ENCODE data around the gene WWOX. TPM values are rescaled to one million over a fixed set of nuclear protein-coding genes. Genes with fewer than 3 reads are reported as not detected.

WWOX gene
- total RNA-seq, 4 donors from 2014 or later = 12.9 to 53.5 (median 25.6) TPM

DNA sequence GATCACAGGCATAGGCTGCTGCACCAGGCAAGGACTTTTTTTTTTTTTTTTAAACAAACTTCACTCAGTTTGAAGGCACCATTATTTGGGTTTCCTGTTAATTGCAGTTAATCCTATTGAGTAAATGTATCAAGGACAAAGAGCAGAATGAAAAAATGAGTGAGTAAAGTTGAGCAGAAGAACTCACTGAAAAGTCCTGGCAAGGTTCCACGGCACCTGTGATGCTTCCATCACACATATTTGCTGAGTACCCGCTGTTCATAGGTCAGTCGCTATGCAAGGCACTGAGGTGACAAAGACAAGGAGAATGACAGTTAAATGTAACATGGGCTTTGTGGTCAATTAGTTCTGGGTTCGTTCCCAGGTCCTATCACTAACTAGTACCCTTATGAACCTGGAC, 831.1 kb downstream of the WWOX start:
- Histone ChIP-seq H3K27me3 (no peaks in the 10 kb centered on the region), H3K27ac (no peak overlapping the region), H3K4me3 (no peak overlapping the region), H3K4me1 (peaks cover 0 to 6% (median 0%) of the 10 kb centered on the region in 3 donors), H3K9me3 (no peaks in the 10 kb centered on the region), H3K36me3 (no peaks in the 10 kb centered on the region)
- no peak for ATAC-seq
- TF ChIP-seq EP300 (IDR thresholded peaks at IDR 0.05) = no peak
- no peak for TF ChIP-seq POLR2A (IDR thresholded peaks at IDR 0.05)
- no peak for TF ChIP-seq CTCF (IDR thresholded peaks at IDR 0.05)
- no peak for TF ChIP-seq POLR2AphosphoS5 (IDR thresholded peaks at IDR 0.05)
- WGBS, 2 donors (ENCODE audit: low coverage in 1 of 2) = 91% methylated on average over 4 of the region's 4 CpGs; no CpG with 5 or more reads in 1 of the 2 donors

GRCh38 chr16:78931267-78931666, 831.8 kb downstream of the WWOX start:
- TF ChIP-seq POLR2AphosphoS5 (IDR thresholded peaks at IDR 0.05) (no peak), POLR2A (IDR thresholded peaks at IDR 0.05) (no peak), CTCF (IDR thresholded peaks at IDR 0.05) (no peak), EP300 (IDR thresholded peaks at IDR 0.05) (no peak)
- Histone ChIP-seq H3K4me3 (no peak overlapping the region), H3K27me3 (no peaks in the 10 kb centered on the region), H3K4me1 (peaks cover 0 to 6% (median 0%) of the 10 kb centered on the region in 3 donors), H3K36me3 (no peaks in the 10 kb centered on the region), H3K9me3 (no peaks in the 10 kb centered on the region), H3K27ac (no peak overlapping the region)
- WGBS, 2 donors (ENCODE audit: low coverage in 1 of 2) = 83 to 100% methylated on average over 1 to 2 of the region's 2 CpGs
- no peak for ATAC-seq

DNA sequence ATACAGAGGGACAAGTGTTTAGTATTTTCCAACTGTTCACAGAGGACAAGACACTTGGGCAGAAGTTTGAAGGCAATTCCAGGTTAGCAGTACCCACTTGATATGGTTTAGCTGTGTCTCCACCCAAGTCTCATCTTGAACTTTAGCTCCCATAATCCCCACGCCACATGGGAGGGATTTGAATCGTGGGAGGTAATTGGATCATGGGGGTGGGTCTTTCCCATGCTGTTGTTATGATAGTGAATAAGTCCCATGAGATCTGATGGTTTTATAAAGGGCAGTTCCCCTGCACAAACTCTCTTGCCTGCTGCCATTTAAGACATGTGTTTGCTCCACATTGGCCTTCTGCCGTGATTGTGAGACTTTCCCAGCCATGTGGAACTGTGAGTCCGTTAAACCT, 832.2 kb downstream of the WWOX start:
- TF ChIP-seq POLR2A (IDR thresholded peaks at IDR 0.05) (no peak), EP300 (IDR thresholded peaks at IDR 0.05) (no peak), CTCF (IDR thresholded peaks at IDR 0.05) (no peak), POLR2AphosphoS5 (IDR thresholded peaks at IDR 0.05) (no peak)
- Histone ChIP-seq H3K36me3 (no peaks in the 10 kb centered on the region), H3K27me3 (no peaks in the 10 kb centered on the region), H3K27ac (no peak overlapping the region), H3K9me3 (no peaks in the 10 kb centered on the region), H3K4me1 (peaks cover 0 to 6% (median 0%) of the 10 kb centered on the region in 3 donors), H3K4me3 (no peak overlapping the region)
- ATAC-seq = no peak
- WGBS, 2 donors (ENCODE audit: low coverage in 1 of 2) = 82 to 88% methylated on average over 2 to 3 of the region's 4 CpGs

DNA sequence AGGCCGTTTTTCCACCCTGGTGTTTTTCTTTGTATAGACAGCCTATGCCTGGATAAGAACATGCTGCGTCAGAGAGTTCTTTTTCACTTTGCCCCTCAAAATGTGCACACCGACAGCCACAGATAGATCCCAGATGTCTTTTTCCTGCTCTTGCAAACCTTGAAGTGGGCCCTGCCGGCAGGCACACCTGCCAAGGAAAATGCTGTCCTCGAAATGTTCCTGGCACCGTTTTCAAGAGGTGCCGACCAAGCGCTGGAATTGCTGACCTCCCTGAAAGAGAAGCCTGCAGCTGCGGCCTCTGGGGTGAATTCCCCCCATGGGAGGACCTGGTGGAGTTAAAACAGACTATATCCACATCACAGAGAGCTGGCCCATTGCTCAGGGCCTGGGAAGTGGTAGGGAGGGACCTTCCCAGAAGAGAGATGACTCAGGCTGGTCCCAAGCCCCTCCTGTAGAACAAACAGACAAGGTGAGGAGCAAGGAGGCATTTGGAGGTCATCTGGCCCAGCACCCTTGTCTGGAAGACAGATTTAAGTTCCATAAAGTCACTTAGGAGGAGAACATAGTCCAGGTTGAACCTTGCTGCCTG, 833.0 kb downstream of the WWOX start:
- H3K9me3 ChIP-seq = no peaks in the 10 kb centered on the region
- no peak overlapping the region for H3K27ac ChIP-seq
- no peak overlapping the region for H3K4me3 ChIP-seq
- 49 to 100% methylated on average over 2 to 8 of the region's 9 CpGs for WGBS, 2 donors (ENCODE audit: low coverage in 1 of 2)
- no peak for ATAC-seq
- H3K27me3 ChIP-seq = no peaks in the 10 kb centered on the region
- peaks cover 0 to under 1% (median 0%) of the 10 kb centered on the region in 3 donors for H3K4me1 ChIP-seq
- H3K36me3 ChIP-seq = no peaks in the 10 kb centered on the region
- TF ChIP-seq EP300 (IDR thresholded peaks at IDR 0.05) (no peak), POLR2A (IDR thresholded peaks at IDR 0.05) (no peak), CTCF (IDR thresholded peaks at IDR 0.05) (no peak), POLR2AphosphoS5 (IDR thresholded peaks at IDR 0.05) (no peak)

DNA sequence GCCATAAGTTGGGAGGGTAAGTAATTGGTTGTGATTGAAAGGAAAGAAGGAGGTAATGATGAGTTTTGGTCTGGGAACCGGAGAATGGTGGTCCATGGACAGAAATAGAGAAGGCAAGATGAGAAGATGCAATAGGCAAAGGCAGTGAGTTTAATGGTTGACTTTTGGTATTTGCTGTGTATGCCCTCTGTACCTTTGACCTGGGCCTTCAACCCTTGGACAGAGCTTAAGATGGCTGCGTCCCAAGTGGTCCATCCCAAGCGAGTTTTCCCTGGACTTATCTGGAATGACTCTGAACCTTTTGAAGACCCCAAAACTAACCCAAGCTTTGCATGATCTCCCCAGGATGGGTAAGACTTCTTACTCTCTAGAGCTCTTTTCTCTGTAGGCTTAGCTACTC, 836.6 kb downstream of the WWOX start:
- ATAC-seq = no peak
- no peak overlapping the region for H3K27ac ChIP-seq
- TF ChIP-seq CTCF (IDR thresholded peaks at IDR 0.05) (no peak), POLR2AphosphoS5 (IDR thresholded peaks at IDR 0.05) (no peak), EP300 (IDR thresholded peaks at IDR 0.05) (no peak), POLR2A (IDR thresholded peaks at IDR 0.05) (no peak)
- H3K36me3 ChIP-seq = no peaks in the 10 kb centered on the region
- H3K4me3 ChIP-seq = no peak overlapping the region
- H3K27me3 ChIP-seq = no peaks in the 10 kb centered on the region
- H3K9me3 ChIP-seq = no peaks in the 10 kb centered on the region
- no peaks in the 10 kb centered on the region for H3K4me1 ChIP-seq
- 91 to 100% methylated on average over 2 to 3 of the region's 3 CpGs for WGBS, 2 donors (ENCODE audit: low coverage in 1 of 2)

All from gastroesophageal sphincter (tissue), 4 donors.